NCI-H2107 treated with DMSO at 0.1 percent for 48 hours (cell line): ENCODE measurements around the gene MYORG.

Source experiments
- DNase-seq: peaks from one replicate; lab custom pipeline; 2025; ENCODE audit not compliant: unreplicated experiment; lab: John Stamatoyannopoulos, UW

The MYORG gene

DNA sequence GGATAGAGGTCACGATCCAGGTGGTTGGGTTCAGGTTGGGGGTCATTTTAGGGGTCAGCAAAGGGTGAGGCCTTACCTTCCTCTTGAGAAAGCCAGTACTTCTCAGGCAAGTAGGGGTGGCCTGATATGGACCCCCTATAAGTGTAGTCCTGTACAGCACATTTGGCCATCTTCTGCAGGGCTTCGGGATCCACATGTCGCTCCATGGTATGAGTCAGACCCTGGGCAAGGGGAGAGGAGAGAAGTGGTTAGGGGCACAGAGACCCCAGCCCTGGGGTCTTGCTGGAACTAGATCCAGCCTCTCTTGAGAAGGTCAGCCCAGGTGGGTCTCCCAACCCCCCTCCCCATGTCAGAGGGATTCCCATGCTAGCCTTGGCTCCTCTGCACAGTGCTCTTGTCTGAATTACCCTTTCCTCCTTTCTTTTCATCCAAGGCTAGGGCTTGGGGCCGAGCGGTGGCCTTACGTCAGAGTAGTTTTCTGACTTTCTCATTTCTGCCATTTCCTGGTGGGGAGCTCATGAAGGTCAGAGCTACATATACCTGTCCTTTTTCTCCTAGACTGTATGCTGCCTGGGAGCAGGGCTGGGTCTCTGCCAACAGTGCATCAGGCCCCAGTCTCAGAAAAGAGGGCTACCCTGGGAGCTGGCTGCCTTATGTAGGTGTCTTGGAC lies 9.0 kb upstream of the MYORG start:
- DNase-seq, result no peak

DNA sequence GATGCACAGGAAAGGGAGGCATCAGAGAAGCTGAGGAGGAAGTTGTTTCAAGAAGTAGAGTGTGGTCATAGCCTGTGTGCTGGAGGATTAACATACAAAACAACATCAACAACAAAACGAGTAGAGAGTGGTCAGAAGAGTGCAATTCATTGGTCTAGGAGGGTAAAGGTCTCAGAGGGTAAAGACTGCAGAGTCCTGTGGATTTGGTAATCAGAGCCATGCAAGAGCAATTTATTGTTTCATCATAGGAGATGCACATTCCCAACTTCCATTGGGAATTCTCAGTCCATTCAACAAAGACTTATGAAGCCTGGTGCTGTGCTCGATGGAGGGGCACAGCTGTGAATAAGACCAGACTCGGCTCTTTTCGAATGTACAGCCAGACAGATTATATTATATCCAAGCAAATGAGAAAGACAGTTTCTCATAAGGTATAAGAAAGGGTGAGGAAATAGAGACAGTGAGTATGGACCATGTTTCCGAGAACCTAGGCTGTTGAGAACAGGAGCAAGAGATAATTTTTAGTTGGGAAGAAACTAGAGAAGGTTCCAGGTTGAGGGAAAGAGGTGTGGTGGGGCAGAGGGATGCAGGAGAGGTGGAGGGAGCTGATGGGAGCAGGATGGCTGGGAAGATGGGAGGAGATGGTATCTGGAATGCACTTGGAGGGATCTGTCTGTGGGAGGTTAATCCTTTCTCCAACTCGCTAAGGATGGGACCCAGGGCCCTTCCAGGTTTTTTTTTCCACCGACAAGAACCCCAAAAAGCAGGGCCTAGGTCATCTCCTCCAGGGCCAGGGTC lies 7.9 kb upstream of the MYORG start:
- DNase-seq, result no peak

DNA sequence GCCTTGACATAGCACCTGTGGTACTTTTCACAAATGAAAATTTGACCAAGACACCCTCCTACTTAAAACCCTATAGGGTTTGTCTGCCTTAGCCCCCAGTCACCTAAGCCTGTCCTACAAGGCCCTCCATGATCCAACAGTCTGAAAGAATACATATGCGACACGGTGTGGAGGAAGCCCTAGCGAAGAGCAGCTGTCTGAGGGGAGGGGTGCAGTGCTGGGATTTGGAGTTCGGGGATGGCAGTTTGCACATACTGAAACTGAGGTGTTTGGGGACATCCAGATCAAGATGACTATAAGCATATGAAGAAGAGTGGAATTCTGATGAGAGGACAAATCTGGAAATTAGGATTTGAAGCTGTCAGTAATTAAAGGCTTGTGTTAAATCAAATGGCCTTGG lies 7.2 kb upstream of the MYORG start:
- DNase-seq, result no peak

GRCh38 chr9:34382879-34383278 lies 6.2 kb upstream of the MYORG start:
- no peak for DNase-seq

- DNase-seq, result no peak
Observed at GRCh38 chr9:34382054-34382453, 5.4 kb upstream of the MYORG start.

GRCh38 chr9:34381323-34381722 lies 4.6 kb upstream of the MYORG start:
- peak; percentile 10 for DNase-seq

DNA sequence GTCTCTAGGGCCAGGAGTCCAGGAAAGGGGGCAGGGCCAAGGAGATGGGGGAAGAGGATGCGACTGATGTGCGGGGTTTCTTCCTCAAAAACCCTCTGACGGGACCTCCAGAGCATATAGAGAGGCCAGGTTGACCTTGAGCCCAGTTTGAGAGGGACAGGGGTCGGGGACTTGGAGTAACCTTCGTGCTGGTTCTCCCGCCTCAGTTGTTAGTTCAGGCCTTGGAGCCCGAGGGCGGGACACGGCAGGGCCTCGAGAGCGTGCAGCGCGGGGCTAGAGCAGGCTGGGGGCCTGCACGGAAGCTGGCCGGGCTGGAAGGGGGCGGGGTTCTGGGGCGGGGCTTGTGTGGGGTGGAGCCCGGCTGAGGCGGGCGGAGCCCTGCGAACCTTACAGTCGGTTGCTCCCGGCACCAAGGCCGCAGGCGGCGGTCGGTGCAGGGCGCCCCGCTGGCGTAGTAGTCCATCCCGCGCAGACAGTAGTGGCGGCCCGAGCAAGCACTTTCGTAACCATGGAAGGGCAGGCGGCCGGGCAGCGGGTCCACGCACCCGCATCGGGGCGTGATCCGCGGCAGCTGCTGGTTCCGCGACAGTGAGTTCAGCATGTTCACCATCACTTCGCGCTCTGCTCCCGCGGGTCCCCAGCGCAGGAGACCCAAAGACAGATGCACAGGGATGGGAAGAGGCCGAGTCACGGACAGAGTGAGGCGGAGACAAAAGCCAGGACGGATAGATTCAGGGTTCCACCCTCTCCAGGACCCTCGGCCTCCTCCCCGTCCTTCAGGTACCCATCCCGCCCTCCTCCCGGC lies 4.0 kb upstream of the MYORG start:
- peak; percentile 13 for DNase-seq

- DNase-seq, result no peak
Observed at GRCh38 chr9:34380034-34380510, 3.4 kb upstream of the MYORG start.

GRCh38 chr9:34379334-34380033 lies 2.8 kb upstream of the MYORG start:
- DNase-seq, result peak; percentile 78

GRCh38 chr9:34378376-34379060 lies 1.8 kb upstream of the MYORG start:
- DNase-seq, result no peak

- no peak for DNase-seq
Observed at GRCh38 chr9:34377404-34377746, 677 bp upstream of the MYORG start.

DNA sequence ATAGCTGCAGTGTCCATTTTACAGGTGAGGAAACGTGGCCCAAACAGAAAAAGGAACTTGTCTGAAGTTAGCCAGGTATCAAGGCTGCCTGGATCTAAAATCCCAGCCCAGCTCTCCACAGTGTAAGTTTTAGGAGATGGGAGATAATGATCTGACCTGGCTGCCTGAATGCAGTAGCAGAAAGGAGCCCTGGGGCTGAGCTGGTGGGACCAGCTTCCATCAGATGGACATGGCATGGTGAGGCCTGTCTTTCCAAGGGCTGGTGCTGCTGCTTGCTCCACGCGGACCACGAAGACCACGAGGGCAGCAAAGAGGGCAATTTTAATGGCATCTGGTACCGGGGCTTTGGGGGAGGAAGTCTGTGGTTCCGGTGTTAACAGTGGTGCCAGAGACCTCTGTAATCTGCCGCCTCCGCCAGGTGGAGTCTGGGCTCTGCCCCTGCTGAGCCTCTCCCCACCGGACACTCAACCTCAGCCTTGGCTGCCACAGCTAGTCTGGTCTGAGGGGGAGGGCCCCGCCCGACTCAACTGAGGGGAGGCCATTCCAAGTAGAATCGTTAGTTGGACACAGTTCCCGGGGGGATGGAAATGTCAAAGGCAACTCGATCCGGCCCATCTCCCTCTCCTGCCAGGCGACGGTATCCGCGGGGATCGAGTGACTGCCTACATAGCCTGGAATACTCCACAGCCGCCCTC lies 650 bp downstream of the MYORG start:
- DNase-seq, result peak; percentile 14

GRCh38 chr9:34374905-34375552 lies 1.7 kb downstream of the MYORG start:
- peak; percentile 48 for DNase-seq

DNA sequence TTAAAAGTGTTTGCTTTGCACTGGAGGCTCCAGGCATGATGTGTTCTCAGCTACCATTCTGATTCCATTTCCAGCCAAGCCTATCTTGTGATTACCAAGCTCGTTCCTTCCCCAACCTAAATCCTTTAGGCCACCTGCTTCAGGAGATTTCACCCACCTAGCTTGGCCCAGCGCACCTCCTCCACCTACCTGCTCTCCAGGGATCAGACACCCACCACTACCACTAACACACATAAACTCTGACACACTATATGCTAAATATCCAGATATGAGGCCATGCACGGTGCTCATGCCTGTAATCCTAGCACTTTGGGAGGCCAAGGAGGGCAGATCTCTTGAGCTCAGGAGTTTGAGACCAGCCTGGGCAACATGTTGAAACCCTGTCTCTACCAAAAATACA lies 2.4 kb downstream of the MYORG start:
- no peak for DNase-seq

DNA sequence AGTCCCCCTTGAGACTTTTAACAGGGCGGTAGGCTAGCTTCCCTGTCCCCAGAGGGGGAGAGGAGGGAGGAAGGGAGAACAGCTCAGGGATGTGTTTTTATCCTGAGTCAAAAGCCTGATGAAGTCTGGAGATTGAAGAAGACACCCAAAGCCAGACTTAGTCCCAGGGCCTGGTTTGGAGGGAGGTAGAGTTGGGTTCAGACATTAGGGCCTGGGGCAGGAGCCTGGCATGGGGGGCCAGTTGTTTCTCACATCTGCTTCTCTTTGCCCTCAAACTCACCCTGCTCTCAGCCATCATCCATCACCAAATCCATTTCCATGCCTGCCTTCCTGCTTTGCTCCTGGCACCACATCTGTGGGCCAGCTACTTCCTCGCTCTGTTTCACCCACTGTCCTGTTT lies 2.9 kb downstream of the MYORG start:
- no peak for DNase-seq

GRCh38 chr9:34372467-34373011 lies 4.2 kb downstream of the MYORG start:
- no peak for DNase-seq

DNA sequence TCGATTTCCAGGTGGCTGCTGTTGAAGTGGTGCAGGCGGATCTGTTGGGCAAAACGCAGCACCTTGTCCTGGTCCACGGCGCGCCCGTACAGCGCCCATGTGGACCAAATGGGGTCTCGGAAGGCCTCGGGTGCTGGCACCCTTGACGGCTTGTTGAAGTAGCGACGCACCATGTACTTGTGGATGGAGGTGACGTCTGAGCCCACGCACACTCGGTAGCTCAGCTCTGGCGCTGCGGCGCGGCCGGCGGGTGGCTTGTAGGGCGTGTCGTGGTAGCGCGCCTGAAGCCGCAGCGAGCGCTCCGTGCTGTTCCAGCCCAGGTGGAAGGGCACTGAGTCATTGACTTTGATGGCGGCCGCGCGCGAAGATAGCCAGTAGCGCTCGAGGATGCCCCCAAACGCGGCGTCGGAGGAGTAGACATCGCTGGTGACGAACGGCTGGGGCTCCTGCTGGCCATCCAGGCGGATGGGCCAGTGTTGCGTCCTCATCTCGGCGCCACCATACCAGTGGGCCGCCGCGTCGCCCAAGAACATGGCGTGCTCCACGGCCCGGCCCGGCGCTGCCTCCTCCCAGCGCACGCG lies 4.7 kb downstream of the MYORG start:
- no peak for DNase-seq

GRCh38 chr9:34370970-34371880 lies 5.5 kb downstream of the MYORG start:
- DNase-seq, result no peak
